Tibial nerve (tissue), 4 donors: ENCODE results near the gene BCAR1. TPM values are rescaled to one million over a fixed set of nuclear protein-coding genes. Genes with fewer than 3 reads are reported as not detected.

ENCODE experiments used
- DNase-seq, 2 donors: peaks; one replicate each; pipeline ENCODE4 v3.0.0-alpha.2; 2019; ENCODE audit warnings: low spot score in 2 of 2
- H3K27ac ChIP-seq, 4 donors: fragments of 200-600 bp; sonication (generic) in 3 of 4; one replicate each; pipeline ENCODE4 v1.5.1; 2017 to 2019; ENCODE audit warnings: mild to moderate bottlenecking in 1 of 4
- H3K27me3 ChIP-seq, 2 donors: fragments of 200-600 bp; sonication (generic) in 1 of 2; one replicate each; pipeline versions ENCODE4 v1.5.1 to v1.6.0; 2017 to 2019
- H3K36me3 ChIP-seq, 3 donors: fragments of 200-600 bp; sonication (generic); one replicate each; pipeline ENCODE4 v1.5.1; 2018 to 2019
- H3K4me1 ChIP-seq, 4 donors: fragments of 200-600 bp; sonication (generic) in 3 of 4; one replicate each; pipeline ENCODE4 v1.5.1; 2017 to 2019
- H3K4me3 ChIP-seq, 4 donors: fragments of 200-600 bp; sonication (generic) in 3 of 4; one replicate each; pipeline ENCODE4 v1.5.1; 2017 to 2019; ENCODE audit warnings: mild to moderate bottlenecking in 1 of 4, moderate library complexity in 1 of 4
- H3K9me3 ChIP-seq, 4 donors: fragments of 200-600 bp; sonication (generic) in 3 of 4; one replicate each; pipeline ENCODE4 v1.5.1; 2017 to 2019
- EP300 ChIP-seq, 2 donors: sonication (generic); formaldehyde crosslinking; IDR thresholded peaks; one replicate each; pipeline ENCODE4 v1.6.1; 2017; ENCODE audit warnings: antibody characterized with exemption in 2 of 2, mild to moderate bottlenecking in 1 of 2
- POLR2A ChIP-seq, 2 donors: fragments of 450-650 bp; IDR thresholded peaks; one replicate each; pipeline ENCODE4 v1.6.1; 2017; ENCODE audit warnings: antibody characterized with exemption in 2 of 2, mild to moderate bottlenecking in 2 of 2, moderate library complexity in 2 of 2
- WGBS, 2 donors: methylation state at CpG; one replicate each; pipeline ENCODE4 v1.1.5; 2018; 5-methylcytosine and 5-hydroxymethylcytosine counted together
- total RNA-seq, 4 donors: library from RNA; depleted of rRNA; stranded (reverse); fragments of >200 nt; gene quantifications; one replicate each; pipeline ENCODE4 v1.1.0, GENCODE V29; 2016
- TF ChIP-seq, protein P1 (sequence below), 5 experiments: fragments of 200-600 bp in 3 of 5; fragments of 450-650 bp in 2 of 5; sonication (generic) in 3 of 5; IDR thresholded peaks; one replicate each; pipeline ENCODE4 v1.5.1; 2016 to 2019; ENCODE audit warnings: antibody characterized with exemption in 5 of 5, mild to moderate bottlenecking in 3 of 5, moderate library complexity in 2 of 5

BCAR1 gene
- total RNA-seq, 4 donors from 2014 or later = 41.0 to 57.3 (median 42.9) TPM

DNA sequence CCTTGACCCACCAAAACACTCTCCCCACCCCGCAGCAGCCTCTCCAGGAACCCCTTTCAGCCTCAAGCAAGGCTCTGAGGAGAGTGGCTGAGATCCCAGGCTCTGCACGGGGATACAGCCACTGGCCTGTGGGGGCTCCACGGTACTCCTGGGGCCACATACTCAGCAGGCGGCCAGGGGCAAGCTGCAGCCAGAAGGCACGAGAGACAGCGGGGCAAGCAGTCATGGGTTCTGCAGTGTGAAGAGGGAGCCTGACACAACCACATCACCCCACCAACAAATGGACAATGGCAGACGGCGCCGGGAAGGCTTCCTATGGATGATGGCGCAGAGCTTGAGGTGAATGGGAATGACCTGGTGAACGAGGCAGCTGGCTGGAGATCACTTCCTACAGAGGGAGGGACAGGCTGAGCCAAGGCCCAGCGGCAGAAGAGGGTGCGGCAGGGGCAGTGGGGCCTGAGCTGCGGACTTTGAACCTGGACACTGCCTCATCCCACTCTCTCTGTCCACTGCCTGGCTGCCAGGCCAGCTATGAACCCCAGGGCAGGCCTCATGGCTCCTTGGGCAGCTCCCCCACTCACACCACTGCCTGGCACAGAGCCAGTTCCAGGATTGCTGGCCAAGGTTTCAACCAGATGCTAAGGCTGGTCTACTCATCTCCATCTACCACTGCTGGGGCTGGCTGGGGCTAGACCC is 10.8 kb upstream of the BCAR1 start:
- no peak for TF ChIP-seq POLR2A (IDR thresholded peaks at IDR 0.05)
- no peak for TF ChIP-seq EP300 (IDR thresholded peaks at IDR 0.05)
- TF ChIP-seq, protein P1, sequence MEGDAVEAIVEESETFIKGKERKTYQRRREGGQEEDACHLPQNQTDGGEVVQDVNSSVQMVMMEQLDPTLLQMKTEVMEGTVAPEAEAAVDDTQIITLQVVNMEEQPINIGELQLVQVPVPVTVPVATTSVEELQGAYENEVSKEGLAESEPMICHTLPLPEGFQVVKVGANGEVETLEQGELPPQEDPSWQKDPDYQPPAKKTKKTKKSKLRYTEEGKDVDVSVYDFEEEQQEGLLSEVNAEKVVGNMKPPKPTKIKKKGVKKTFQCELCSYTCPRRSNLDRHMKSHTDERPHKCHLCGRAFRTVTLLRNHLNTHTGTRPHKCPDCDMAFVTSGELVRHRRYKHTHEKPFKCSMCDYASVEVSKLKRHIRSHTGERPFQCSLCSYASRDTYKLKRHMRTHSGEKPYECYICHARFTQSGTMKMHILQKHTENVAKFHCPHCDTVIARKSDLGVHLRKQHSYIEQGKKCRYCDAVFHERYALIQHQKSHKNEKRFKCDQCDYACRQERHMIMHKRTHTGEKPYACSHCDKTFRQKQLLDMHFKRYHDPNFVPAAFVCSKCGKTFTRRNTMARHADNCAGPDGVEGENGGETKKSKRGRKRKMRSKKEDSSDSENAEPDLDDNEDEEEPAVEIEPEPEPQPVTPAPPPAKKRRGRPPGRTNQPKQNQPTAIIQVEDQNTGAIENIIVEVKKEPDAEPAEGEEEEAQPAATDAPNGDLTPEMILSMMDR (IDR thresholded peaks at IDR 0.05) = no peak
- H3K9me3 ChIP-seq = no peaks in the 10 kb centered on the region
- no peaks in the 10 kb centered on the region for H3K27me3 ChIP-seq
- H3K27ac ChIP-seq = peak overlapping the region in 3 of 4 donors; percentile 8 to 91 (median 87)
- peaks cover 0 to 75% (median 45%) of the 10 kb centered on the region in 4 donors for H3K4me1 ChIP-seq
- no peak for DNase-seq
- H3K4me3 ChIP-seq = no peak overlapping the region
- 56 to 66% methylated on average over 13 to 14 of the region's 14 CpGs for WGBS, 2 donors
- H3K36me3 ChIP-seq = no peaks in the 10 kb centered on the region

DNA sequence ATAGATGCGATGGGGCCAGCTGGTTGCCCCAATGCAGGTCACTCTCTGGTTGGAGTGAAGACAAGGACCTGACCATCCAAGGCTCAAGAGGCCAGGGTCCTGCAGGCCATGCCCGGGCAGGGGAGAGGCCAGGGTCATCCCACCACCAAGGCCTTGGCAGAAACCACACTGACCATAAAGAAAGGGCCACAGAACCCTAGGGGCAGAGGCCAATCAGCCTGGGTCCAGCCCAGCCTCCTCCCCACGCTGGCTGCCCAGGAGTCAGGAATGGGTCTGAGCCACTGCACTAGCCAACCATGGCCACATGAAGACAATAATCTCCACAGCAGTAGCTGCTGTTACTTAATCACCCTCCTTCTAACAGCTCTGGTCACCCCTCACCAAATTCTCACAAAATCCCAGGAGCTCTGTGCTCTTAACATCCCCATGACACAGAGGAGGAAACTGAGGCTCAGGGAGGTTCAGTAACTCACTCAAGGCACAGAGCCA is 10.2 kb upstream of the BCAR1 start:
- H3K9me3 ChIP-seq = no peaks in the 10 kb centered on the region
- DNase-seq = no peak
- 67 to 86% methylated on average over 1 to 2 of the region's 3 CpGs for WGBS, 2 donors
- H3K27ac ChIP-seq = peak overlapping the region in 1 of 4 donors; percentile 91
- no peak overlapping the region for H3K4me3 ChIP-seq
- H3K4me1 ChIP-seq = peaks cover 0 to 75% (median 49%) of the 10 kb centered on the region in 4 donors
- no peaks in the 10 kb centered on the region for H3K36me3 ChIP-seq
- H3K27me3 ChIP-seq = no peaks in the 10 kb centered on the region
- TF ChIP-seq POLR2A (IDR thresholded peaks at IDR 0.05) (no peak), EP300 (IDR thresholded peaks at IDR 0.05) (no peak)
- TF ChIP-seq, protein P1 (IDR thresholded peaks at IDR 0.05) = no peak

DNA sequence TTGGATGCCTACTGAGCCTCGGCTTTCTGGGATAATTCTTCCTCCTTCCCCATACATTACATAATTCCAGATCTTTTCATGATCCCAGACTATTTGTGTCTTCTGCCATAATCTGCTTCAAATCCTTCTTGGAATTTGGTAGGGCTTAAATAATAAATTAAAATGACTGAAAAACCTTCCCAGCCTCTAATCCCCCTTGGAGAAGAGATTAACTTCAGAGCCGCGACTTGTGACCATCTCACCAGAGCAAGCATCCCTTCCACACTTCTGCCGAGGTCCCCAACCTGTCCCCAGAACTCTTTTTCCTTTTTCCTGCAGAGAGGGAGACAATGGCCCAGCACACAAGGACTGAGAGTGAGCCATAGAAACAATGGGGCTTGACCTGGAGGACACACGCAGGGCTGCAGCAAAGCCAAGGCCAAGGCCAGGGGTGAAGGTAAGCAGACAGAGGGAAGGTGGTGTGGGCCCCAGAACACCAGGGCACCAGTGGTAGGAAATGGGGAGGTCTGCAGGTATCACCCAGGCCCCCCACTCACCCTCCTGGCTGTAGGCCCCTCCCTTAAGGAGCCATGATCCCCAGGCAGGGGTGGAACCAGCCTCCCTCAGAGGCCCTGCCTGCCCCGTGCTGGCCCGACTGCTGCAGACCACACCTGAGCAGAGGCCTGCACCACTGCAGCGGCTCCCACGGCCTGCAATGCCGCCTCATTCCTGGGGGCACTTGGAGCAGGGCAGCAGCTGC is 9.6 kb upstream of the BCAR1 start:
- 63 to 70% methylated on average over 5 to 10 of the region's 10 CpGs for WGBS, 2 donors
- H3K27ac ChIP-seq = peak overlapping the region in 1 of 4 donors; percentile 91

DNA sequence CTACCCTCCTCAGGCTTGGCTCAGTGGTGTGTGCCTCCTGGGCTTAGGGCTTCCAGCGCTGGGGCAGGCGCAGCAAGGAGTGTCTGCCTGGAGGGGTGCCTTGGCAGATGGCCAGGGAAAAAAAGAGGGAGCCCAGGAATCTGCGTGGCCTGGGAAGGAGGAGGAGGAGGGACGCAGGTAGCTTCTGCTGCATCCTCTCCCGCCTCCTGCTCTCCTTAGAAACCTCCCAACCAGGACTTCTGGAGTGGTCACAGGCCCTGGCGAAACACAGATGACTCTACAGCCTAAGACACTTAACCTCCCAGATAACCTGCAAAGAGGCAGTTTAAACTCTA is 7.3 kb upstream of the BCAR1 start:
- H3K27ac ChIP-seq = peak overlapping the region in 1 of 4 donors; percentile 27
- H3K36me3 ChIP-seq = no peaks in the 10 kb centered on the region
- no peak for TF ChIP-seq POLR2A (IDR thresholded peaks at IDR 0.05)
- TF ChIP-seq, protein P1 (IDR thresholded peaks at IDR 0.05) = no peak
- TF ChIP-seq EP300 (IDR thresholded peaks at IDR 0.05) = no peak
- no peak overlapping the region for H3K4me3 ChIP-seq
- DNase-seq = no peak
- no peaks in the 10 kb centered on the region for H3K9me3 ChIP-seq
- peaks cover 0 to 83% (median 57%) of the 10 kb centered on the region in 4 donors for H3K4me1 ChIP-seq
- 67 to 76% methylated on average over 6 of the region's 6 CpGs for WGBS, 2 donors
- H3K27me3 ChIP-seq = no peaks in the 10 kb centered on the region

More for the DNA sequence above, 9.6 kb upstream of the BCAR1 start:
- DNase-seq = no peak
- TF ChIP-seq EP300 (IDR thresholded peaks at IDR 0.05) (no peak), POLR2A (IDR thresholded peaks at IDR 0.05) (no peak)
- peaks cover 0 to 75% (median 51%) of the 10 kb centered on the region in 4 donors for H3K4me1 ChIP-seq
- H3K4me3 ChIP-seq = no peak overlapping the region
- no peaks in the 10 kb centered on the region for H3K27me3 ChIP-seq
- H3K36me3 ChIP-seq = no peaks in the 10 kb centered on the region
- no peaks in the 10 kb centered on the region for H3K9me3 ChIP-seq

DNA sequence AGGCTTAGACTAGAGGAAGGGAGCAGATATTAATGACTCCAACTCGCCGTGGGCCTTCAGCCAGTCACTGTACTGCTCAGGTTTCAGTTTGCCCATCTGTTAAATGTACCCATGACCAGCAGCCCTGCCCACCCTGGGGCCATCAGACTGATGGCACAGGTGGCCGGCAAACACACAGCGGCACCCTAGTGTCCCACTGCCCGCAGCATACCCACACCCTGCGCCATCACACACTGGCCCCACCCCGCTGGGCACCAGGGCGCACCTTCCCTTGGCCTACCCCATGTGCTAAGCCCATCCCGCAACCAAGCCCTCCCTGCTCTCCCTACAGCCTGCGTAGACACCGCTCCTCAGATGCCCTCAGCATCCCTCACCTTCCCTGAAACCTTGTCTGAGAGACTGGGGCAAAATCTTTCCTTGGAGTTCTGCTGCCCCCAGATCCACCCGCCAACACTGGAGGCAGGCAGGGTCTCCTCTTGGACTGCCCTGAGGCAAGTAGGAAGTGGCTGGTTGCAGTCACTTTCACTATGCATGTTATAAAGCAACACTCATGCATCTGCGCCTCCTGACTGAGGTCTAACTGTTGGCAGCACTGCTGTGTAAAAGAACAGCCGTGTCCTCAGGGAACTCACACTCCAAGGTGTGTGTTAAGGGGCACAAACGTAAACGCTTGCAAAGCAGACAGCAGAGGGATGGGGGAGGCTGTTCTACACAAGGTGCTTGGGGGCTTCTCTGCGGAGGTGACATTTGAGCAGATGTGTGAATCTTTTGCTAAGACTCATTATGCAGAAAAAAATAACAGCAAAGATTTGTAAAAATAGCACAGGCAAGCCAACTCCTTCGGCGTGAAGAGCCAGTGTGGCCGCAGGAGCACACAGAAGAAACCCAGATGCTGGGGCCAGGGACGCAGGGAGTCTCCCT is 6.7 kb upstream of the BCAR1 start:
- H3K4me3 ChIP-seq = no peak overlapping the region
- TF ChIP-seq POLR2A (IDR thresholded peaks at IDR 0.05) = no peak
- TF ChIP-seq EP300 (IDR thresholded peaks at IDR 0.05) = no peak
- TF ChIP-seq, protein P1 (IDR thresholded peaks at IDR 0.05) = no peak
- 76 to 82% methylated on average over 19 to 21 of the region's 21 CpGs for WGBS, 2 donors

More for the DNA sequence above, 6.7 kb upstream of the BCAR1 start:
- peak overlapping the region in 1 of 4 donors; percentile 97 for H3K27ac ChIP-seq
- no peaks in the 10 kb centered on the region for H3K36me3 ChIP-seq
- H3K4me1 ChIP-seq = peaks cover 0 to 83% (median 57%) of the 10 kb centered on the region in 4 donors
- DNase-seq = no peak
- H3K9me3 ChIP-seq = no peaks in the 10 kb centered on the region
- H3K27me3 ChIP-seq = no peaks in the 10 kb centered on the region
